PFSK-1 (cell line): Measurements from ENCODE around the gene ATF7.

Source experiments
- POLR2AphosphoS5 ChIP-seq: IDR thresholded peaks from 2 replicates; pipeline ENCODE4 v1.6.1; 2012; ENCODE audit warnings: low read depth, mild to moderate bottlenecking, control low read depth, low read length, moderate library complexity
- REST ChIP-seq, 2 experiments: IDR thresholded peaks; 2 replicates each; pipeline versions ENCODE4 v1.6.1 to v1.8.0; 2011 to 2012; ENCODE audit warnings: low read depth in 2 of 2, low read length in 2 of 2, control low read depth in 1 of 2, inconsistent platforms in 1 of 2, mild to moderate bottlenecking in 1 of 2, moderate library complexity in 1 of 2; ENCODE audit not compliant: insufficient read depth in 1 of 2
- SIN3A ChIP-seq: IDR thresholded peaks from 2 replicates; pipeline ENCODE4 v1.6.1; 2012; ENCODE audit warnings: mild to moderate bottlenecking, low read length, moderate library complexity, borderline replicate concordance; ENCODE audit not compliant: insufficient read depth

DNA sequence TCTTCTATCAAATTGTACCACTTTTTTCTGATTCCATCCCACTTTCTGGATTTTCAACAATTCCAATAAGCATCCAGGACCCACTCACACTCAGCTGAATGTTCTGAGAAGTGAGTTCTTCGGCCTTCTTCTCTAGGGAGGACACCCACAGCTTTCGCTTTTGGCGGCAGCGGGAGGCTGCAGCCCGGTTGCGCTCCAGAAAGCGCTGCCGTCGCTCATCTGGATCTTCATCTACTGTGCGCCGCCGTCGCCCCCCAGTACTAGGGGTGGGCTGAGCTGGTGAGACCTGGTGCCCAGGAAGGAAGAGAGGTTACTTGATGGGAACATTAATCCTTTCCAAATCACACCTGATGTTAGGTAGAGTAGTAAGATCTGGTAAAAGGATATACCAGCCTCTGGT lies 101.7 kb downstream of the ATF7 start:
- TF ChIP-seq POLR2AphosphoS5 (no peak), SIN3A (no peak), REST (IDR thresholded peaks at IDR 0.05; ENCODE audit: insufficient read depth in 1 of 2, low read depth in 2 of 2, low read length in 2 of 2) (no peak)
